GM18526 (cell line): ENCODE measurements around the gene NCLN.
A peak's percentile ranks its signal among the peaks of the same experiment; 100 is the strongest.

ENCODE experiments used
- POLR2A ChIP-seq: IDR thresholded peaks from 3 replicates; pipeline ENCODE4 v1.6.1; 2011; ENCODE audit not compliant: insufficient read length; ENCODE audit errors: extremely low read depth

NCLN gene

GRCh38 chr19:3151563-3152418, 33.9 kb upstream of the NCLN start:
- no peak for TF ChIP-seq POLR2A

- no peak for TF ChIP-seq POLR2A
These were observed 33.3 kb upstream of the NCLN start for GRCh38 chr19:3152419-3152780.

- TF ChIP-seq POLR2A, result no peak
These were observed 32.2 kb upstream of the NCLN start for GRCh38 chr19:3153286-3154230.

- peak; percentile 22 for TF ChIP-seq POLR2A
These were observed 30.6 kb upstream of the NCLN start for GRCh38 chr19:3154957-3155736.

- no peak for TF ChIP-seq POLR2A
These were observed 28.5 kb upstream of the NCLN start for GRCh38 chr19:3157096-3157845.

- TF ChIP-seq POLR2A, result no peak
These were observed 26.2 kb upstream of the NCLN start for GRCh38 chr19:3159565-3159964.

GRCh38 chr19:3160219-3160618, 25.5 kb upstream of the NCLN start:
- TF ChIP-seq POLR2A, result no peak

- no peak for TF ChIP-seq POLR2A
These were observed 24.3 kb upstream of the NCLN start for GRCh38 chr19:3161453-3161852.

GRCh38 chr19:3162418-3163229, 23.1 kb upstream of the NCLN start:
- no peak for TF ChIP-seq POLR2A

- TF ChIP-seq POLR2A, result no peak
These were observed 22.4 kb upstream of the NCLN start for GRCh38 chr19:3163230-3163886.

- no peak for TF ChIP-seq POLR2A
These were observed 21.8 kb upstream of the NCLN start for GRCh38 chr19:3163943-3164342.

GRCh38 chr19:3167533-3168272, 18.0 kb upstream of the NCLN start:
- no peak for TF ChIP-seq POLR2A
